Activated B cell treated with CpG ODN at 0.5 μM for 24 hours (primary cell): Measurements from ENCODE around the gene SYT15. TPM values are rescaled to one million over a fixed set of nuclear protein-coding genes. Genes with fewer than 3 reads are reported as not detected.

Experiments
- ATAC-seq: fragments of 200-7000 bp; cut with Tn5 transposase; one replicate; pipeline ENCODE4 v1.10.0; 2021; ENCODE audit warnings: low read depth, mild to moderate bottlenecking, moderate library complexity
- CTCF ChIA-PET: fragments of 350-600 bp; sonication (Branson Sonifier 250); formaldehyde crosslinking; loops from one replicate; lab custom pipeline; 2021; ENCODE audit warnings: antibody characterized with exemption; lab: Charles Lee
- POLR2A ChIA-PET: fragments of 350-600 bp; sonication (Branson Sonifier 250); formaldehyde crosslinking; loops from one replicate; lab custom pipeline; 2021; ENCODE audit warnings: antibody characterized with exemption; lab: Charles Lee
- DNase-seq: peaks from one replicate; pipeline ENCODE4 v3.0.0; 2022
- H3K27ac Mint-ChIP-seq: one replicate; pipeline ENCODE4 v1.8.0; 2020; ENCODE audit warnings: mixed read lengths
- H3K27me3 Mint-ChIP-seq: one replicate; pipeline ENCODE4 v1.8.0; 2021; ENCODE audit warnings: mixed read lengths
- H3K36me3 Mint-ChIP-seq: one replicate; pipeline ENCODE4 v1.8.0; 2021; ENCODE audit warnings: low read depth, mixed read lengths
- H3K4me1 Mint-ChIP-seq: one replicate; pipeline ENCODE4 v1.8.0; 2021; ENCODE audit warnings: mixed read lengths
- H3K4me3 Mint-ChIP-seq: one replicate; pipeline ENCODE4 v1.8.0; 2020; ENCODE audit warnings: mild to moderate bottlenecking, mixed read lengths
- H3K9me3 Mint-ChIP-seq: one replicate; pipeline ENCODE4 v1.8.0; 2020; ENCODE audit warnings: mixed read lengths
- CTCF ChIP-seq: fragments of 200-600 bp; IDR thresholded peaks from one replicate; pipeline ENCODE4 v1.8.0; 2022; ENCODE audit warnings: antibody characterized with exemption, mild to moderate bottlenecking
- intact Hi-C: fragments of 100-400 bp; cut with micrococcal nuclease; formaldehyde crosslinking; loops from one replicate; pipeline ENCODE4 v1.15.1; 2024
- total RNA-seq: library from RNA; stranded (reverse); gene quantifications from 2 replicates; pipeline ENCODE4 v1.2.3, GENCODE V29; 2022

SYT15 gene
- total RNA-seq, 1 donor from 2014 or later = 1.1 TPM

- no peak for TF ChIP-seq CTCF
- Mint-ChIP-seq H3K27ac (no peak overlapping the region), H3K4me1 (peaks cover 13% of the 10 kb centered on the region), H3K9me3 (no peaks in the 10 kb centered on the region), H3K4me3 (no peak overlapping the region), H3K36me3 (no peaks in the 10 kb centered on the region), H3K27me3 (peaks cover 7% of the 10 kb centered on the region)
- ATAC-seq (no peak), DNase-seq (no peak)
- ChIA-PET POLR2A (no interaction called here), CTCF (no interaction called here)
- intact Hi-C loops = loop anchor here (2.0 kb wide), 1 partner anchor 19 kb away; no protein-coding TSS in a partner anchor
Measured at GRCh38 chr10:46553238-46554049, 25.5 kb upstream of the SYT15 start.

- DNase-seq = no peak
- Mint-ChIP-seq H3K4me3 (no peak overlapping the region), H3K27ac (no peak overlapping the region), H3K27me3 (peaks cover 7% of the 10 kb centered on the region), H3K36me3 (no peaks in the 10 kb centered on the region), H3K4me1 (peaks cover 13% of the 10 kb centered on the region), H3K9me3 (no peaks in the 10 kb centered on the region)
- POLR2A ChIA-PET = no interaction called here
- intact Hi-C loops = loop anchor here (2.0 kb wide), 1 partner anchor 19 kb away; no protein-coding TSS in a partner anchor
- no peak for TF ChIP-seq CTCF
- no peak for ATAC-seq
- CTCF ChIA-PET = no interaction called here
Measured at GRCh38 chr10:46554166-46554781, 24.7 kb upstream of the SYT15 start.

GRCh38 chr10:46555366-46555712, 23.6 kb upstream of the SYT15 start:
- CTCF ChIA-PET = no interaction called here

GRCh38 chr10:46555713-46556514, 23.0 kb upstream of the SYT15 start:
- Mint-ChIP-seq H3K27ac (no peak overlapping the region), H3K36me3 (no peaks in the 10 kb centered on the region), H3K4me3 (peak overlapping the region; percentile 30), H3K27me3 (peaks cover 7% of the 10 kb centered on the region), H3K9me3 (no peaks in the 10 kb centered on the region), H3K4me1 (peaks cover 13% of the 10 kb centered on the region)
- ChIA-PET CTCF (no interaction called here), POLR2A (no interaction called here)
- intact Hi-C loops = loop anchor here (2.0 kb wide), 1 partner anchor 21 kb away; no protein-coding TSS in a partner anchor
- DNase-seq = no peak
- TF ChIP-seq CTCF = no peak
- no peak for ATAC-seq

More at GRCh38 chr10:46555366-46555712, 23.6 kb upstream of the SYT15 start:
- Mint-ChIP-seq H3K4me1 (peaks cover 13% of the 10 kb centered on the region), H3K4me3 (no peak overlapping the region), H3K27ac (no peak overlapping the region), H3K9me3 (no peaks in the 10 kb centered on the region), H3K36me3 (no peaks in the 10 kb centered on the region), H3K27me3 (peaks cover 7% of the 10 kb centered on the region)
- DNase-seq (no peak), ATAC-seq (no peak)
- intact Hi-C loops = loop anchor here (2.0 kb wide), 1 partner anchor 21 kb away; no protein-coding TSS in a partner anchor
- no peak for TF ChIP-seq CTCF
- POLR2A ChIA-PET = no interaction called here
